Uterus (tissue), 4 donors: ENCODE data around the gene HLA-G. TPM values are rescaled to one million over a fixed set of nuclear protein-coding genes. Genes with fewer than 3 reads are reported as not detected.

Experiments used
- DNase-seq, 2 donors: peaks; one replicate each; pipeline ENCODE4 v3.0.0-alpha.2; 2019 to 2020
- H3K27ac ChIP-seq, 2 donors: fragments of 200-600 bp; sonication (generic); 1 replicate in 1 of 2; 2 replicates in 1 of 2; pipeline ENCODE4 v1.5.1; 2016 to 2018
- H3K27me3 ChIP-seq, 2 donors: fragments of 200-600 bp; sonication (generic); one replicate each; pipeline ENCODE4 v1.5.1; 2018 to 2019; ENCODE audit warnings: control low read depth in 1 of 2
- H3K36me3 ChIP-seq, 2 donors: fragments of 200-600 bp; sonication (generic); one replicate each; pipeline ENCODE4 v1.5.1; 2019; ENCODE audit warnings: control low read depth in 1 of 2
- H3K4me1 ChIP-seq, 2 donors: fragments of 200-600 bp; sonication (generic); one replicate each; pipeline ENCODE4 v1.5.1; 2018 to 2019; ENCODE audit warnings: control low read depth in 1 of 2
- H3K4me3 ChIP-seq, 2 donors: fragments of 200-600 bp; sonication (generic); 1 replicate in 1 of 2; 2 replicates in 1 of 2; pipeline ENCODE4 v1.5.1; 2018 to 2019; ENCODE audit warnings: mild to moderate bottlenecking in 1 of 2
- H3K9me3 ChIP-seq, 2 donors: fragments of 200-600 bp; sonication (generic); one replicate each; pipeline ENCODE4 v1.5.1; 2019; ENCODE audit warnings: control low read depth in 1 of 2
- CTCF ChIP-seq, 4 experiments: fragments of 200-600 bp in 2 of 4; fragments of 450-650 bp in 2 of 4; sonication (generic) in 2 of 4; IDR thresholded peaks; one replicate each; pipeline ENCODE4 v1.5.1; 2016 to 2019; ENCODE audit warnings: antibody characterized with exemption in 4 of 4, mild to moderate bottlenecking in 2 of 4, moderate library complexity in 1 of 4
- POLR2A ChIP-seq, 2 donors: fragments of 450-650 bp; IDR thresholded peaks; one replicate each; pipeline ENCODE4 v1.6.1; 2016; ENCODE audit warnings: antibody characterized with exemption in 2 of 2, mild to moderate bottlenecking in 1 of 2, moderate library complexity in 1 of 2
- intact Hi-C: fragments of 100-400 bp; cut with DNase I; formaldehyde crosslinking; loops from one replicate; pipeline ENCODE4 v1.15.1; 2023; ENCODE audit warnings: low total_unique reads
- total RNA-seq, 4 donors: library from RNA; depleted of rRNA in 3 of 4; stranded (reverse); fragments of >200 nt in 3 of 4; gene quantifications; one replicate each; pipeline versions ENCODE4 v1.1.0 to v1.2.4, GENCODE V29; 2014 to 2023
- donor health status: DM: yes; HTN: yes; CAD: no.

The HLA-G gene
- total RNA-seq, 4 donors from 2014 or later = 0.52 TPM; not detected in 3

GRCh38 chr6:29861521-29862255, 34.1 kb downstream of the HLA-G start:
- no peak overlapping the region for H3K27ac ChIP-seq
- no peak for DNase-seq
- no peaks in the 10 kb centered on the region for H3K27me3 ChIP-seq
- TF ChIP-seq POLR2A (IDR thresholded peaks at IDR 0.05) (no peak), CTCF (IDR thresholded peaks at IDR 0.05) (no peak)
- H3K9me3 ChIP-seq = no peaks in the 10 kb centered on the region
- no peak overlapping the region for H3K4me3 ChIP-seq
- H3K36me3 ChIP-seq = no peaks in the 10 kb centered on the region
- intact Hi-C loops = loop anchor here (10.0 kb wide), 1 partner anchor 133 kb away; no protein-coding TSS in a partner anchor
- no peaks in the 10 kb centered on the region for H3K4me1 ChIP-seq

- Histone ChIP-seq H3K4me1 (no peaks in the 10 kb centered on the region), H3K9me3 (no peaks in the 10 kb centered on the region), H3K27me3 (no peaks in the 10 kb centered on the region), H3K36me3 (no peaks in the 10 kb centered on the region), H3K4me3 (no peak overlapping the region), H3K27ac (no peak overlapping the region)
- no peak for DNase-seq
- TF ChIP-seq POLR2A (IDR thresholded peaks at IDR 0.05) (no peak), CTCF (IDR thresholded peaks at IDR 0.05) (no peak)
- intact Hi-C loops = loop anchor here (10.0 kb wide), 1 partner anchor 131 kb away; no protein-coding TSS in a partner anchor
Measured at GRCh38 chr6:29864037-29864810, 36.6 kb downstream of the HLA-G start.

- intact Hi-C loops = loop anchor here (10.0 kb wide), 1 partner anchor 129 kb away; no protein-coding TSS in a partner anchor
- Histone ChIP-seq H3K4me3 (no peak overlapping the region), H3K27me3 (no peaks in the 10 kb centered on the region), H3K9me3 (no peaks in the 10 kb centered on the region), H3K4me1 (no peaks in the 10 kb centered on the region), H3K27ac (no peak overlapping the region), H3K36me3 (no peaks in the 10 kb centered on the region)
- no peak for DNase-seq
- TF ChIP-seq CTCF (IDR thresholded peaks at IDR 0.05) (no peak), POLR2A (IDR thresholded peaks at IDR 0.05) (no peak)
Measured at GRCh38 chr6:29865631-29866030, 38.0 kb downstream of the HLA-G start.

- no peak for TF ChIP-seq POLR2A (IDR thresholded peaks at IDR 0.05)
- no peak for TF ChIP-seq CTCF (IDR thresholded peaks at IDR 0.05)
- intact Hi-C loops = no loop called here
- Histone ChIP-seq H3K27ac (no peak overlapping the region), H3K36me3 (no peaks in the 10 kb centered on the region), H3K9me3 (no peaks in the 10 kb centered on the region), H3K4me1 (no peaks in the 10 kb centered on the region), H3K4me3 (no peak overlapping the region), H3K27me3 (no peaks in the 10 kb centered on the region)
- no peak for DNase-seq
Measured at GRCh38 chr6:29870104-29870503, 42.5 kb downstream of the HLA-G start.

- no peak overlapping the region for H3K4me3 ChIP-seq
- H3K4me1 ChIP-seq = no peaks in the 10 kb centered on the region
- H3K27ac ChIP-seq = no peak overlapping the region
- intact Hi-C loops = no loop called here
- no peaks in the 10 kb centered on the region for H3K9me3 ChIP-seq
- H3K36me3 ChIP-seq = no peaks in the 10 kb centered on the region
- H3K27me3 ChIP-seq = no peaks in the 10 kb centered on the region
- DNase-seq = no peak
- no peak for TF ChIP-seq POLR2A (IDR thresholded peaks at IDR 0.05)
- no peak for TF ChIP-seq CTCF (IDR thresholded peaks at IDR 0.05)
Measured at GRCh38 chr6:29872791-29873190, 45.2 kb downstream of the HLA-G start.
